GM18498 (cell line): ENCODE data around the gene TTC1.
"Not testable (repeated sequence)": the region's sequence is repeated elsewhere in the genome, so short reads cannot be mapped to it uniquely, and the experiment has no call there.

Experiments used
- ATAC-seq: cut with Tn5 transposase; IDR thresholded peaks from one replicate; pipeline ENCODE4 v1.9.1; 2021; ENCODE audit warnings: mild to moderate bottlenecking, moderate library complexity; ENCODE audit not compliant: unreplicated experiment

TTC1 gene, protein sequence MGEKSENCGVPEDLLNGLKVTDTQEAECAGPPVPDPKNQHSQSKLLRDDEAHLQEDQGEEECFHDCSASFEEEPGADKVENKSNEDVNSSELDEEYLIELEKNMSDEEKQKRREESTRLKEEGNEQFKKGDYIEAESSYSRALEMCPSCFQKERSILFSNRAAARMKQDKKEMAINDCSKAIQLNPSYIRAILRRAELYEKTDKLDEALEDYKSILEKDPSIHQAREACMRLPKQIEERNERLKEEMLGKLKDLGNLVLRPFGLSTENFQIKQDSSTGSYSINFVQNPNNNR

DNA sequence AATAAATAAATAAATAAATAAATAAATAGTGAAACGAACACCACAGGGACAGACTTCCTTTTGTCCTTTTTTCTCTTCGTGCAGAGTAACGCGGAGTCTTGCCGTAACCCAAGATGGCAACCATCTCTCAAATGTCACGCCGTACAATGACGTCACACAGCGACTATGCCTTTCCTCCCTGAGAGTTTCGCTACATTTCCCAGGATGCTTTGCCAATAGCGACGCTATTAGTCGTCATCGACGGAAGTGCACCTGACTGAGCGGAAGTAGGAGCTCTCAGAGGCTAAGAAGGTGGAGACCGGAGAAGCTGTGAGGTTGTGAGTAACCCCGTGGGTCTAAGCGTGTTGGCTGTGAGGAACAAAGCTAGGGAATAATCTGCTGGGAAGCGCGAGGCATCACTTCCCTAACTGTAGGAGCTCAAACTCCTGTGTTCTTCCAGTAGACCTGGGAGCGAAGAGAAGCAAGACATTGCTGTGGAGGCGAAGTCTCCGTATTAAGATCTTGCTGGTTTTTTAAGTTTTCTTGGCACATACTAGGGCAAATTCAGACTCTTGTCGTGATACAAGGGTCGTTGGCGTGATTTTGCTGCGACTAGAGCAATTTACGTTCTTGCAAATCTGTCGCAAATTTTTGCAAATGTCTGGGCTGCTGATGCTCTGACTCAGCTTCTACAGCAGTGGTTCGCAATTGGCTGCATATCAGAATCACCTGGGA lies at the start of gene TTC1:
TTC1 (plus strand) TSS at position 263 of the 714 bp plus-strand sequence. CDS start 1,390 bp downstream, outside the sequence.
- peak; percentile 99 for ATAC-seq

- no peak for ATAC-seq
Measured at GRCh38 chr5:159961176-159962160, 47.5 kb upstream of the TTC1 start.

- no peak for ATAC-seq
Measured at GRCh38 chr5:159962214-159962613, 46.7 kb upstream of the TTC1 start.

- ATAC-seq: no peak
Measured at GRCh38 chr5:159963935-159964334, 45.0 kb upstream of the TTC1 start.

DNA sequence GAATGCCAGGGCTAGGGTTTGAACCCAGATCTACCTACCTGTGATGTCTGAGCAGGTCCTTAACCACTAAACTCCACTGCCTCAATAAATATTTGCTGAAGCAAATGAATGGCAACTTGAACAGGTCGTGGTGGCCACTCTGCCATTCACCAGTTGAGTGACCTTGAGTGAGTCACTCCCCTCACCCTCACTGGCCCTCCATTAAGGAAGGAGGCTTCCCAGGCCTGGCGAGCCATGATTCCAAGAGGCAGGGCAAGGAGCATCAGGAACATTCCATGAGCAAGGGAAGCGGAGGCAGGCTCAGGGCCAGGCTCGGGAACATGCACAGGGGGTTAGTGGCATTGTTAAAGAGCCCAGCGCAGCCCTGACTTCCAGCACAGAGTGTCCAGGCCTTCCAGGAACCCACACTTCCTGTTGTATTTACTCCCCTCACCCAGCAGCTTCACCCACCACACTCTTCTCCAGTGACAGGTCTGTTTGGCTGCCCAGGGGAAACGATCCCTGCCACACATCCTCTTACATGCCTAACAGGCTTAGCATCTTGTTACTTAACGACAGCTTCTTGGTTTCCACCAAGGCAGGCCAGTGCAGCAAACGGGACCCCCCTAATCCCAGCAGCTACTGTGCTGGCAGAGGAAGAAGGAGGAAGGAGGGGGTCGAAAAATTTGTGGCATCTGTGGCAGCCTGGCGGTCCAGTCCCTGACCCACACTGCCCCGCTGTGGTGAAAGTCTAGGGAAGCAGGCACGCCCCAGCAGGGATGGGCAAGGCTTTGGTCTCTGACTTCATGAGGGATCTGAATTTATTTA lies 43.7 kb upstream of the TTC1 start:
- no peak for ATAC-seq

GRCh38 chr5:159965838-159966128 lies 43.2 kb upstream of the TTC1 start:
- not testable (repeated sequence) for ATAC-seq

GRCh38 chr5:159969966-159970365 lies 39.0 kb upstream of the TTC1 start:
- no peak for ATAC-seq

DNA sequence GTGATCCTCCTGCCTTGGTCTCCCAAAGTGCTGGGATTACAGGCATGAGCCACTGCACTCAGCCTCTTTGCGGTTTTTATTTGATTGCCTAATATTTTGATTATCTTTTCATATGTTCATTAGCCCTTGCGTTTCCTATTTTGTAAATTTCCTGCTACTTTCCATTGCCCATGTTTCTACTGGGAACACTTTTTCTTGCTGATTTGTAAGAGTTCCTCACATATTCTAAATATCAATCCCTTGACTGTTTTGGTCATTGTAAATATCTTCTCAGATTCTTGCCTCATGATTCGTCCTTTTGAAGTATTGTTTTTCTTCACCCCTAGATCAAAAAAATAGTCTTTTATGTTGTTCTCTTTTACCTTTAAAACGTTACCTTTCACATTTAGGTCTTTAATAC lies 37.9 kb upstream of the TTC1 start:
- no peak for ATAC-seq

GRCh38 chr5:159971514-159971913 lies 37.4 kb upstream of the TTC1 start:
- no peak for ATAC-seq

DNA sequence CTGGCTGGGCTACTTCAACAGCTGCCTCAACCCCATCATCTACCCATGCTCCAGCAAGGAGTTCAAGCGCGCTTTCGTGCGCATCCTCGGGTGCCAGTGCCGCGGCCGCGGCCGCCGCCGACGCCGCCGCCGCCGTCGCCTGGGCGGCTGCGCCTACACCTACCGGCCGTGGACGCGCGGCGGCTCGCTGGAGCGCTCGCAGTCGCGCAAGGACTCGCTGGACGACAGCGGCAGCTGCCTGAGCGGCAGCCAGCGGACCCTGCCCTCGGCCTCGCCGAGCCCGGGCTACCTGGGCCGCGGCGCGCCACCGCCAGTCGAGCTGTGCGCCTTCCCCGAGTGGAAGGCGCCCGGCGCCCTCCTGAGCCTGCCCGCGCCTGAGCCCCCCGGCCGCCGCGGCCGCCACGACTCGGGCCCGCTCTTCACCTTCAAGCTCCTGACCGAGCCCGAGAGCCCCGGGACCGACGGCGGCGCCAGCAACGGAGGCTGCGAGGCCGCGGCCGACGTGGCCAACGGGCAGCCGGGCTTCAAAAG lies 36.9 kb upstream of the TTC1 start:
- ATAC-seq: no peak

DNA sequence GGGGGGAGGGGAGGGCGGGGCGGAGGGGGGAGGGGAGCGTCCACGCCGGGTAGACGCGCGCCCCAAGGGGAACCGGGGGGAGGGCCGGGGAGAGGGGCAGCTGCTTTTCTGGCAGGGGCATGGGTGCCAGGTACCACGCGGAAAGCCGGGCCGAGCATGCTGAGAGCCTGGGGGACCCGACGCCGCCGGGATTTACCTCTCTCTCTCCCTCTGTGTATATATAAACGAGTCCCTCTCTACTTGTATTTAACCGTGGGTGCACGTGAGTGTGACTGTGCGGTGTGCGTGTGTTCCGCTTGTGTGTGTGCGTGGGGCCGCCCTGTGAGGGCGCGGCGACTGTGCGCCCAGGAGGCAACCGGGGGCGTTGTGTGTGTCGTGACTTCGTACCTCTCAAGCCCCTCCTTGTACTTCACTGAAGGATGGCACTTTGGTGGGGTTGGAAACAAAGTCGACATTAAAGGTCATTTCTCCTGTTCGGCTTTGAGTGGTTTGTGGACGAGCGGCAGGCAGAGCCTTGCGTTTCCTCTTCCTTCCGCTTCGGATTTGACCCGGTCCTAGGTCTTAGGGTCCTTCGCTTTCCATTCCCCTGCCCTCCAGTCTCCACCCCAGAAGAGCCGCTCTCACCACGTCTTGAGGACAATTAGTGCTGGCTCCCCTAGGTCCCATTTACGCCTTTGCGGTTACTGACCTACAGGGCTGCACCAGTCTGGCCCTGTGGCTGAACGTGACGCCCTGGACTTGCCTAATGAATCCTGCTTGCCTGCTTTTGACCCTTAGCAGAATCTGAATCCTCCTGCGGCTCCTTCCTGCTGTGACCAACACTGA lies 36.2 kb upstream of the TTC1 start:
- no peak for ATAC-seq

- ATAC-seq: no peak
Measured at GRCh38 chr5:159975462-159976019, 33.4 kb upstream of the TTC1 start.

DNA sequence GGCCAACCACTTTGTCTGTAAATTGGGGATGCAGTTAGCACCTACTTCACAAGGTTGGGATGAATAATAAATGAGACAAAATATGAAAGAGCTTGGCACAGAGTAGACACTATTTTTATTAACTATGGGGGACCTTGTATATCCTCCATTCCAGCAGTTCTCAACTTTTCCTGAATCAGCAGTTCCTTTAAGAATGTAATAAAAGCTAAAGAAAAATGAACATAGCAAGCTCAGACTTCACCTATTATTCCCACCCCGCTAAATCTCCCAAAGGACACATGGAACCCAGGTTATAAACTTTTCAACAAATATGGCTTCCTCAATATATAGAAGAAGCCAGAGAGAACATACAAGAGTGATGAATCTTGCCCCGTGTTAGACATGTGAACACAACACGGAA lies 32.0 kb upstream of the TTC1 start:
- ATAC-seq: no peak

GRCh38 chr5:159978358-159978757 lies 30.6 kb upstream of the TTC1 start:
- no peak for ATAC-seq

DNA sequence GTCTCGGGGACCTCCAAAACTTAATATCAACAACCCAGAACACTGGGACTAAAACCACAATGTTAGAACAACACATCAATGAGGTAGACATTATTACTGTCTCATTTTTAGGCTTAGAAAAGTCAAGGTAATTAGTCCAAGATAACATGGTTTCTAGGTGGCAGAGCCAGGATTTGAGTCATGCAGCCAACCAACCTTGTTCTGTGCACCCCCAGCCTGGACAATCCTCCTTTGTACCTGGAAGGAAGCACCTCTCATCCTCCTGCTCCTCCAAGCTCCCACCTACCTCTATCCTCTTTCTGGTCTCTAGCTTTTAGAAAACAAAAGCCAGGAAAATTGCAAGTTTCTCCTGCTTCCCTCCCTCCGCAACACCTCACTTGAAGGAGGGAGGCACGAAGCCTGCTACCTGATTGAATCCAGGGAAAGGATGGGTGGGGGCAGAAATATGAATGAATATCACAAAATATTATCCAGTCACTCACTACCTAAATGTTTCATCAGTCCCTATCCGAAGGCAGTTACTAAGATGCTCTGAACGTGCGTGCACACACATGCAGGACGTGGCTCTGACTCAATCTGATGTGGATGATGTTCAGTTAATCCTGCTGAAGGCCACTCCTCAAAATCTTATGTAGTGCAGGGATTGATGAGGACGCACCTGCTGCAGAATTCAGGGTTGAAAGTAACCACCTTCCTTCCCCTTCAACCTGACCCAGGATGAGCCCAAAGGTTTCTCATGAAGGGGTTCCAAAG lies 26.3 kb upstream of the TTC1 start:
- ATAC-seq: no peak

GRCh38 chr5:159987031-159987674 lies 21.8 kb upstream of the TTC1 start:
- peak; percentile 92 for ATAC-seq

GRCh38 chr5:159990506-159990905 lies 18.4 kb upstream of the TTC1 start:
- no peak for ATAC-seq

- no peak for ATAC-seq
Measured at GRCh38 chr5:159992566-159992965, 16.4 kb upstream of the TTC1 start.
